ENCODE data around the gene TANGO6.
"Not testable (repeated sequence)": the region's sequence is repeated elsewhere in the genome, so short reads cannot be mapped to it uniquely, and the experiment has no call there.

TANGO6 gene

GRCh38 chr16:68972720-68973119 lies 129.4 kb downstream of the TANGO6 start:
- DNase-seq: peak in 1 of 14 donors; percentile 46

- DNase-seq: no peak
These were observed 130.3 kb downstream of the TANGO6 start for GRCh38 chr16:68973611-68974120.

GRCh38 chr16:68978303-68978954 lies 135.1 kb downstream of the TANGO6 start:
- no peak for DNase-seq

- no peak for DNase-seq
These were observed 137.5 kb downstream of the TANGO6 start for GRCh38 chr16:68980695-68981315.

- DNase-seq: no peak
These were observed 138.6 kb downstream of the TANGO6 start for GRCh38 chr16:68981971-68982370.

GRCh38 chr16:68984467-68984866 lies 141.1 kb downstream of the TANGO6 start:
- DNase-seq: no peak

GRCh38 chr16:68985268-68985667 lies 141.9 kb downstream of the TANGO6 start:
- no peak for DNase-seq

GRCh38 chr16:68985855-68986254 lies 142.5 kb downstream of the TANGO6 start:
- DNase-seq: no peak

- no peak for DNase-seq
These were observed 144.6 kb downstream of the TANGO6 start for GRCh38 chr16:68987734-68988457.

GRCh38 chr16:68990172-68990845 lies 147.0 kb downstream of the TANGO6 start:
- DNase-seq: not testable (repeated sequence)

GRCh38 chr16:68991075-68991474 lies 147.7 kb downstream of the TANGO6 start:
- no peak for DNase-seq

GRCh38 chr16:68992521-68992920 lies 149.2 kb downstream of the TANGO6 start:
- DNase-seq: no peak

GRCh38 chr16:68993456-68993855 lies 150.1 kb downstream of the TANGO6 start:
- no peak for DNase-seq

GRCh38 chr16:68993885-68994284 lies 150.6 kb downstream of the TANGO6 start:
- no peak for DNase-seq

- no peak for DNase-seq
These were observed 151.0 kb downstream of the TANGO6 start for GRCh38 chr16:68994324-68994723.

GRCh38 chr16:68995011-68995504 lies 151.7 kb downstream of the TANGO6 start:
- no peak for DNase-seq

- no peak for DNase-seq
These were observed 154.2 kb downstream of the TANGO6 start for GRCh38 chr16:68997564-68997963.

GRCh38 chr16:68999114-68999513 lies 155.8 kb downstream of the TANGO6 start:
- no peak for DNase-seq

- DNase-seq: no peak
These were observed 160.2 kb downstream of the TANGO6 start for GRCh38 chr16:69003500-69003899.

GRCh38 chr16:69005641-69006355 lies 162.5 kb downstream of the TANGO6 start:
- DNase-seq: no peak

- DNase-seq: no peak
These were observed 169.6 kb downstream of the TANGO6 start for GRCh38 chr16:69012906-69013305.

GRCh38 chr16:69013991-69014390 lies 170.7 kb downstream of the TANGO6 start:
- DNase-seq: no peak

All from C1 segment of cervical spinal cord (tissue), 14 donors.